Neural cell (in vitro differentiated cells): ENCODE data around the gene ANGPT4. TPM values are rescaled to one million over a fixed set of nuclear protein-coding genes. Genes with fewer than 3 reads are reported as not detected.

Source experiments
- H2AFZ ChIP-seq: fragments of 200-600, 300-800 bp; sonication (generic), shearing (Covaris generic); 2 replicates; pipeline ENCODE4 v1.6.0; 2014; ENCODE audit warnings: low read depth, mild to moderate bottlenecking, antibody characterized with exemption, low read length, moderate library complexity
- H3F3A ChIP-seq: fragments of 200-600 bp; shearing (Covaris generic); 2 replicates; pipeline ENCODE4 v1.6.1; 2016; ENCODE audit warnings: mild to moderate bottlenecking, moderate library complexity, mixed read lengths, antibody characterized with exemption, low read length; ENCODE audit not compliant: insufficient read depth, poor library complexity, severe bottlenecking
- H3K27ac ChIP-seq: fragments of 200-600, 300-800 bp; sonication (generic), shearing (Covaris generic); 2 replicates; pipeline ENCODE4 v1.5.1; 2014; ENCODE audit warnings: mild to moderate bottlenecking, low read length, moderate library complexity
- H3K27me3 ChIP-seq: fragments of 300-800, 200-600 bp; sonication (generic), shearing (Covaris generic); 2 replicates; pipeline ENCODE4 v1.6.0; 2014; ENCODE audit warnings: mild to moderate bottlenecking, low read depth, low read length, moderate library complexity; ENCODE audit not compliant: insufficient read depth
- H3K36me3 ChIP-seq: fragments of 300-800, 200-600 bp; sonication (generic), shearing (Covaris generic); 2 replicates; pipeline ENCODE4 v1.5.1; 2014; ENCODE audit warnings: mild to moderate bottlenecking, antibody characterized with exemption, low read length, moderate library complexity; ENCODE audit not compliant: insufficient read depth
- H3K4me2 ChIP-seq: fragments of 300-800, 200-600 bp; sonication (generic), shearing (Covaris generic); 2 replicates; pipeline ENCODE4 v1.6.0; 2014; ENCODE audit warnings: mild to moderate bottlenecking, low read length
- H3K4me3 ChIP-seq: fragments of 300-800, 200-600 bp; sonication (generic), shearing (Covaris generic); 2 replicates; pipeline ENCODE4 v1.5.1; 2014; ENCODE audit warnings: mild to moderate bottlenecking, low read length, moderate library complexity
- H3K79me2 ChIP-seq: fragments of 200-600 bp; shearing (Covaris generic); replicated peaks from 2 replicates; pipeline ENCODE4 v1.6.0; 2014; ENCODE audit warnings: mild to moderate bottlenecking, low read length, moderate library complexity; ENCODE audit not compliant: insufficient read depth
- H3K9ac ChIP-seq: fragments of 300-800, 200-600 bp; sonication (generic), shearing (Covaris generic); 2 replicates; pipeline ENCODE4 v1.6.1; 2016; ENCODE audit warnings: mild to moderate bottlenecking, low read length, mixed read lengths
- H3K9me2 ChIP-seq: fragments of 200-600 bp; shearing (Covaris generic); 2 replicates; pipeline ENCODE4 v1.6.1; 2016; ENCODE audit warnings: mild to moderate bottlenecking, low read length, mixed read lengths; ENCODE audit not compliant: insufficient read depth
- H3K9me3 ChIP-seq: fragments of 200-600, 300-800 bp; sonication (generic), shearing (Covaris generic); 2 replicates; pipeline ENCODE4 v1.6.1; 2016; ENCODE audit warnings: mild to moderate bottlenecking, mixed run types, low read length, moderate library complexity, mixed read lengths
- H4K20me1 ChIP-seq: fragments of 200-600 bp; shearing (Covaris generic); 2 replicates; pipeline ENCODE4 v1.6.1; 2016; ENCODE audit warnings: mild to moderate bottlenecking, mixed run types; ENCODE audit not compliant: insufficient read depth
- CTCF ChIP-seq: fragments of 450-650 bp; IDR thresholded peaks from 2 replicates; pipeline ENCODE4 v1.5.1; 2014; ENCODE audit warnings: antibody characterized with exemption, mild to moderate bottlenecking, moderate library complexity; ENCODE audit not compliant: poor library complexity, severe bottlenecking
- EP300 ChIP-seq: fragments of 450-650 bp; conservative IDR thresholded peaks from 2 replicates; pipeline ENCODE4 v1.6.1; 2014; ENCODE audit warnings: antibody characterized with exemption, mild to moderate bottlenecking, moderate library complexity; ENCODE audit not compliant: poor library complexity, severe bottlenecking
- EZH2 ChIP-seq: fragments of 200-600, 300-800 bp; shearing (Covaris generic), sonication (generic); IDR thresholded peaks from 2 replicates; pipeline ENCODE4 v1.6.1; 2014; ENCODE audit warnings: antibody characterized with exemption, low read length, borderline replicate concordance, mild to moderate bottlenecking; ENCODE audit not compliant: insufficient read depth, poor library complexity, severe bottlenecking
- MXI1 ChIP-seq: fragments of 450-650 bp; conservative IDR thresholded peaks from 2 replicates; pipeline ENCODE4 v1.6.1; 2014; ENCODE audit warnings: antibody characterized with exemption, mild to moderate bottlenecking; ENCODE audit not compliant: poor library complexity, severe bottlenecking
- POLR2AphosphoS5 ChIP-seq: IDR thresholded peaks from 2 replicates; pipeline ENCODE4 v1.6.1; 2012
- RAD21 ChIP-seq: fragments of 450-650 bp; conservative IDR thresholded peaks from 2 replicates; pipeline ENCODE4 v1.6.1; 2014; ENCODE audit warnings: antibody characterized with exemption, mild to moderate bottlenecking, moderate library complexity
- REST ChIP-seq: IDR thresholded peaks from 2 replicates; pipeline ENCODE4 v1.6.1; 2012; ENCODE audit warnings: borderline replicate concordance
- SMC3 ChIP-seq: fragments of 450-650 bp; conservative IDR thresholded peaks from 2 replicates; pipeline ENCODE4 v1.6.1; 2014; ENCODE audit warnings: antibody characterized with exemption, mild to moderate bottlenecking, moderate library complexity; ENCODE audit not compliant: poor library complexity
- TAF1 ChIP-seq: IDR thresholded peaks from 2 replicates; pipeline ENCODE4 v1.6.1; 2012; ENCODE audit warnings: low read depth
- polyA plus RNA-seq: library from polyadenylated mRNA; depleted of rRNA; stranded (reverse); fragments of >200 nt; gene quantifications from 2 replicates; pipeline ENCODE4 v1.2.3, GENCODE V29; 2014

Gene ANGPT4
- polyA plus RNA-seq, 1 donor from 2014 or later: not detected

DNA sequence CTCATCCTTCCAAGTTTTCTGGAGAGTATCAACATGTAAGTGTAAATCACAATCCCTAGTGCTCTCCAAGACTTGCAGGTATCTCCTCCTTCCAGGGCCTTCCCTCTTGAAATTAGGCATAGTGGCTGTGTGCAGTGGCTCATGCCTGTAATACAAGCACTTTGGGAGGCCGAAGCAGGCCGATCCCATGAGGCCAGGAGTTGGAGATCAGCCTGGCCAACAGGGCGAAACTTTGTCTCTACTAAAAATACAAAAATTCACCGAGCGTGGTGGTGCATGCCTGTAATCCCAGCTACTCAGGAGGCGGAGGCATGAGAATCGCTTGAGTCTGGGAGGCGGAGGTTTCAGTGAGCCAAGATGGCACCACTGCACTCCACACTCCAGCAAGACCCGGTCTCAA, 9.4 kb upstream of the ANGPT4 start:
- no peaks in the 10 kb centered on the region for H3K79me2 ChIP-seq
- no peaks in the 10 kb centered on the region for H3K9me3 ChIP-seq
- no peaks in the 10 kb centered on the region for H3K9me2 ChIP-seq
- no peak overlapping the region for H3K4me3 ChIP-seq
- H3K27ac ChIP-seq: no peak overlapping the region
- no peak overlapping the region for H3K9ac ChIP-seq
- no peaks in the 10 kb centered on the region for H3K36me3 ChIP-seq
- H3K4me2 ChIP-seq: no peak overlapping the region
- no peaks in the 10 kb centered on the region for H3F3A ChIP-seq
- TF ChIP-seq MXI1: no peak
- TF ChIP-seq EP300: no peak
- no peak for TF ChIP-seq REST
- TF ChIP-seq CTCF: no peak
- no peak for TF ChIP-seq TAF1
- TF ChIP-seq SMC3: no peak
- no peak for TF ChIP-seq POLR2AphosphoS5
- no peak for TF ChIP-seq EZH2
- no peak for TF ChIP-seq RAD21
- no peaks in the 10 kb centered on the region for H3K27me3 ChIP-seq
- no peak overlapping the region for H2AFZ ChIP-seq
- no peaks in the 10 kb centered on the region for H4K20me1 ChIP-seq

GRCh38 chr20:924639-925038, 8.5 kb upstream of the ANGPT4 start:
- TF ChIP-seq POLR2AphosphoS5 (no peak), RAD21 (no peak), CTCF (no peak), REST (no peak), MXI1 (no peak), TAF1 (no peak), EP300 (no peak), SMC3 (no peak), EZH2 (no peak)
- Histone ChIP-seq H3K4me2 (no peak overlapping the region), H3K27me3 (no peaks in the 10 kb centered on the region)

More at GRCh38 chr20:924639-925038, 8.5 kb upstream of the ANGPT4 start:
- H3F3A ChIP-seq: no peaks in the 10 kb centered on the region
- H3K9me3 ChIP-seq: no peaks in the 10 kb centered on the region
- H3K27ac ChIP-seq: no peak overlapping the region
- H3K9ac ChIP-seq: no peak overlapping the region
- H3K79me2 ChIP-seq: no peaks in the 10 kb centered on the region
- H3K36me3 ChIP-seq: no peaks in the 10 kb centered on the region
- no peak overlapping the region for H2AFZ ChIP-seq
- H4K20me1 ChIP-seq: no peaks in the 10 kb centered on the region
- H3K9me2 ChIP-seq: no peaks in the 10 kb centered on the region
- no peak overlapping the region for H3K4me3 ChIP-seq
